Stimulated activated naive CD8-positive, alpha-beta T cell treated with anti-CD3 and anti-CD28 coated beads, Interleukin-15, Interleukin-2, amounts not matched to agents 100 ng/mL and 50 ng/mL, for 24 hours (primary cell): ENCODE data around the gene CCDC196.

ENCODE experiments used
- H3K27ac Mint-ChIP-seq: one replicate; pipeline ENCODE4 v1.8.0; 2021; ENCODE audit warnings: mild to moderate bottlenecking, mixed read lengths
- H3K27me3 Mint-ChIP-seq: one replicate; pipeline ENCODE4 v1.8.0; 2021; ENCODE audit warnings: mixed read lengths
- H3K36me3 Mint-ChIP-seq: one replicate; pipeline ENCODE4 v1.8.0; 2021; ENCODE audit warnings: low read depth, mixed read lengths
- H3K4me1 Mint-ChIP-seq: one replicate; pipeline ENCODE4 v1.8.0; 2021; ENCODE audit warnings: low read depth, mixed read lengths
- H3K4me3 Mint-ChIP-seq: one replicate; pipeline ENCODE4 v1.8.0; 2021; ENCODE audit warnings: mild to moderate bottlenecking, mixed read lengths
- H3K9me3 Mint-ChIP-seq: one replicate; pipeline ENCODE4 v1.8.0; 2021; ENCODE audit warnings: mixed read lengths

CCDC196 gene

DNA sequence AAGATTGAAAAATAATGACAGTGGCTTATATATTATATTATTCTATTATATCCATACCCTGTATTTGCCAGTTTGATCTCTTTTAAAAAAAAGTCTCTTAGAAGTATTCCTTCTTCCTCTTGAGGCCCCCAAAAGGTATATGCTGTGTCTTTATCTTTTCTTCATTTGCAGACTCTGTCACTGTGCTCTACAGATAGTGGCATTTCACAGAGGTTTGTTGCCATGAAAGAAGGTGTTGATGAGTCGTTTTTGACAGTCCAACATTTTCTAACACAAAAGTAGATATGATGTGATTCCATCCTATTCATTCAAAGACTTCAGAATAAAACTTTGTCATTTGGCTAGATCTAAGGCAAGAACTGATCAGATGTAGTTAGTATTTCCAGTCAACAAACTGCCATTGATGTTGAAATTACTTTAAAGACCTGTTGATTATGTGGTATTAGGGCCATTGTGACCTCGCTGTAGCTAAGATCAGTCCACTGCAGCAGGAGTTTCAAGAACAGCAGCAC, at the start of gene CCDC196:
Gene CCDC196, plus strand, starts transcription at position 462 of the 512 bp plus-strand sequence. CDS start 132 bp downstream, outside the sequence.
- no peak within 1 kb of the TSS for H3K4me3 Mint-ChIP-seq
- no peaks in the 10 kb centered on the region for H3K4me1 Mint-ChIP-seq
- H3K27me3 Mint-ChIP-seq: no peaks in the 10 kb centered on the region
- no peaks in the 10 kb centered on the region for H3K9me3 Mint-ChIP-seq
- H3K36me3 Mint-ChIP-seq: no peaks in the 10 kb centered on the region
- H3K27ac Mint-ChIP-seq: no peak within 1 kb of the TSS

GRCh38 chr14:66440801-66441200, 45.4 kb upstream of the CCDC196 start:
- H3K4me3 Mint-ChIP-seq: no peak overlapping the region
- peaks cover 3% of the 10 kb centered on the region for H3K36me3 Mint-ChIP-seq
- no peaks in the 10 kb centered on the region for H3K4me1 Mint-ChIP-seq
- peaks cover 20% of the 10 kb centered on the region for H3K9me3 Mint-ChIP-seq
- H3K27me3 Mint-ChIP-seq: no peaks in the 10 kb centered on the region
- H3K27ac Mint-ChIP-seq: no peak overlapping the region

DNA sequence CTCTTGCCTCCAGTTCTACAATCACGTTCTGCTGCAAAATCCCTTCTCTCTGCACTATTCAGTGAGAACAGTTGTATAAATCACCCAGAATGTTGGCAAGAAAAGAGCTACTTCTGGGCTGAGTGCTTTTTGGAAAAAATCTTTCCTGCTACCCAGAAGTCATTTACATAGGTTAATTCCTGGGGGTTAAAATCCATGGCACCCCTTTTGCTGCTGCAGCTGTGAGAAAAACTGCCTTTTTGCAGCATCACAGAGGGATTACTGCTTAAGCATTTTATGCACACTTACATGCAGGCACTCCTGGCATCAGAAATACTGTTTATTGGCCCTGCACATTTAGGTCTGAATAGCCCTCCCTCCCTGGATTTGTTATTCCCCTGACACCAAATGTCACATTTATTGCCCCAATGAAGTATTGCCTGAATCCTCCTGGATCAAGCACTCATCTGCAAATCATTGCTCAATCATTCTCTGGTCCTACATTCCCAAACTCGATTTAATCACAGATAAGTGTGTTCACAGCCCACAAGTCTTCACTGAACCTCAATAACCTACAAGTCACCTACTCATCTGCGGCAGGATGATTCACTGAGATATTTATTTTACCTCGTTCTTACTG, 43.1 kb upstream of the CCDC196 start:
- H3K9me3 Mint-ChIP-seq: peaks cover 14% of the 10 kb centered on the region
- H3K4me1 Mint-ChIP-seq: no peaks in the 10 kb centered on the region

GRCh38 chr14:66443785-66444184, 42.4 kb upstream of the CCDC196 start:
- H3K27ac Mint-ChIP-seq: no peak overlapping the region
- H3K4me1 Mint-ChIP-seq: no peaks in the 10 kb centered on the region
- peaks cover 11% of the 10 kb centered on the region for H3K9me3 Mint-ChIP-seq

More for the DNA sequence above, 43.1 kb upstream of the CCDC196 start:
- Mint-ChIP-seq H3K27ac (no peak overlapping the region), H3K27me3 (no peaks in the 10 kb centered on the region), H3K4me3 (no peak overlapping the region), H3K36me3 (peaks cover 3% of the 10 kb centered on the region)

DNA sequence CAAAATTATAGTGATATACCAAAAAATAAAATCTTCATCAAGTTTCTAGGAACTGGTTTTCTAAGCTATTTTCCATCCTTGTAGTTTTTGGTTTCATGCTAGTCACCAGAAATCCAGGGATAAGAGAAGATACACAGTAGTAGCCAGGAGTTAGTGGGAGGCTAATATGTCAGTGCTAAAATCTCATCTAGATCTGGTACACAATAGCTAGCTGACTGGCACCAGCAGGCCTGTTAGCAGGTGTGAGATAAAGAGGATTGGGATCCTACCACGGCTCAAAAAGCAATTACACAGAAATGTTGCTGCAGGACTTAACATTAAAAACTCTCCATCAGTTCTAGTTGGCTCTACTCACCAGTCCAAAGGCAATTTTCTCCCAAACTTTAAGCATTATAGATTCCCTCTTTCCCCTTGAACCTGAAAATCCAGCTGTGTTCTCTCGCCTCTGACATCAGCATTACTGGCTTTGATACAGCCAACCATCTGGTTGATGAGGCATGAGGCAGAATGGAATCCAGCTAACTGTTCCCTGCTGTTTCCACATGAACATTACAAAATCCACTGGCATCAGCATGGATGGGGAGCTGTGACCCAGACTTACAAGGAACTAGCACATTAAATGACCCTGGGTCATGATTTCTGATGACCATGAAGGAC, 41.8 kb upstream of the CCDC196 start:
- Mint-ChIP-seq H3K9me3 (peaks cover 9% of the 10 kb centered on the region), H3K4me1 (no peaks in the 10 kb centered on the region), H3K4me3 (no peak overlapping the region), H3K36me3 (no peaks in the 10 kb centered on the region), H3K27ac (no peak overlapping the region), H3K27me3 (no peaks in the 10 kb centered on the region)

More at GRCh38 chr14:66443785-66444184, 42.4 kb upstream of the CCDC196 start:
- peaks cover under 1% of the 10 kb centered on the region for H3K36me3 Mint-ChIP-seq
- H3K4me3 Mint-ChIP-seq: no peak overlapping the region
- H3K27me3 Mint-ChIP-seq: no peaks in the 10 kb centered on the region

DNA sequence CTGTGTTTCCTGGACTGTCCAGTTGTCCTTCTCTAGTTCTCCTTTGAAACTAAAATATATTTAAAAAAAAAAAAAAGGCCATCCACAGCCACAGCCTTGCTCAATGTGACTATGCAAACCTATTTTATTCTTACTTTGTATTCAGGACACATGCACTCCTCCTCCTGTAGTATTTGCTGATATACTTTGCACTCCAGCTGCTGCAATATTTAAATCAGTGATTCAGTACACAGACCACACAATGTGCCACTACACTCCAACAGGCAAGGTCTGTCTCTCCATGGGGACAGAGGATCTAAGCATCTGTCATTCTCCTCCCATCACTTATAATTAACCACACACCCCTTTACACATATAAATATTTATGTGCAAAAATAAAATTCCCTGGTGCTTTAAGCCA, 40.2 kb upstream of the CCDC196 start:
- no peaks in the 10 kb centered on the region for H3K4me1 Mint-ChIP-seq
- no peak overlapping the region for H3K4me3 Mint-ChIP-seq
- no peaks in the 10 kb centered on the region for H3K9me3 Mint-ChIP-seq

GRCh38 chr14:66453469-66453868, 32.7 kb upstream of the CCDC196 start:
- Mint-ChIP-seq H3K4me3 (no peak overlapping the region), H3K36me3 (no peaks in the 10 kb centered on the region), H3K4me1 (no peaks in the 10 kb centered on the region), H3K27me3 (no peaks in the 10 kb centered on the region), H3K27ac (no peak overlapping the region), H3K9me3 (no peaks in the 10 kb centered on the region)

More for the DNA sequence above, 40.2 kb upstream of the CCDC196 start:
- no peak overlapping the region for H3K27ac Mint-ChIP-seq
- H3K27me3 Mint-ChIP-seq: no peaks in the 10 kb centered on the region
- no peaks in the 10 kb centered on the region for H3K36me3 Mint-ChIP-seq

GRCh38 chr14:66459603-66460002, 26.6 kb upstream of the CCDC196 start:
- Mint-ChIP-seq H3K27me3 (no peaks in the 10 kb centered on the region), H3K4me3 (no peak overlapping the region), H3K9me3 (no peaks in the 10 kb centered on the region)

DNA sequence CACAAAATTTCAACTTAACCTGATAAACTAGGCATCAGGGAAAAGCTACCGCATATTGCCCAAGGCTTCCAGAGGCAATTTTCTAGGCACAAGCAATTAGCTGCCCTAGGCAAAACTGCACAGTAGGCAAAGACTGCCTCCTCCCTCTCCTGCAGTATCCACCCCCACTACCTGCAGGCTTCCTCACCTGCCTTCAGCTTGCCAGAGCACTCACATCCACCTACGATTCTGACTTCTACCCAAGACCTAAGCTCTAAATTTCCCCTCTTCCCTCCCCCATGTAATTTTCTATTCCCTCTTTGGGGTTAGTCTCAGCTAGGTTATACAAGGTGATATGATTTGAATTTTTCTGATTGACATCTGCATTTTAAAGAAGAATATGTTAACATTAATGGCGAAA, 21.9 kb upstream of the CCDC196 start:
- Mint-ChIP-seq H3K4me1 (no peaks in the 10 kb centered on the region), H3K36me3 (no peaks in the 10 kb centered on the region), H3K27me3 (no peaks in the 10 kb centered on the region), H3K9me3 (no peaks in the 10 kb centered on the region), H3K27ac (no peak overlapping the region), H3K4me3 (no peak overlapping the region)

More at GRCh38 chr14:66459603-66460002, 26.6 kb upstream of the CCDC196 start:
- Mint-ChIP-seq H3K36me3 (no peaks in the 10 kb centered on the region), H3K4me1 (no peaks in the 10 kb centered on the region), H3K27ac (no peak overlapping the region)

- H3K9me3 Mint-ChIP-seq: peaks cover 16% of the 10 kb centered on the region
- H3K27me3 Mint-ChIP-seq: no peaks in the 10 kb centered on the region
- H3K4me3 Mint-ChIP-seq: no peak overlapping the region
- H3K4me1 Mint-ChIP-seq: no peaks in the 10 kb centered on the region
- H3K27ac Mint-ChIP-seq: no peak overlapping the region
- H3K36me3 Mint-ChIP-seq: peaks cover 8% of the 10 kb centered on the region
These were observed 17.3 kb upstream of the CCDC196 start for GRCh38 chr14:66468778-66469367.

- H3K27me3 Mint-ChIP-seq: no peaks in the 10 kb centered on the region
- no peaks in the 10 kb centered on the region for H3K4me1 Mint-ChIP-seq
These were observed 14.6 kb upstream of the CCDC196 start for GRCh38 chr14:66471584-66471983.

GRCh38 chr14:66472251-66472650, 13.9 kb upstream of the CCDC196 start:
- Mint-ChIP-seq H3K4me1 (no peaks in the 10 kb centered on the region), H3K36me3 (peaks cover 8% of the 10 kb centered on the region), H3K27ac (no peak overlapping the region), H3K9me3 (peaks cover 16% of the 10 kb centered on the region), H3K4me3 (no peak overlapping the region), H3K27me3 (no peaks in the 10 kb centered on the region)

More at GRCh38 chr14:66471584-66471983, 14.6 kb upstream of the CCDC196 start:
- Mint-ChIP-seq H3K27ac (no peak overlapping the region), H3K9me3 (peaks cover 16% of the 10 kb centered on the region), H3K36me3 (peaks cover 8% of the 10 kb centered on the region), H3K4me3 (no peak overlapping the region)

DNA sequence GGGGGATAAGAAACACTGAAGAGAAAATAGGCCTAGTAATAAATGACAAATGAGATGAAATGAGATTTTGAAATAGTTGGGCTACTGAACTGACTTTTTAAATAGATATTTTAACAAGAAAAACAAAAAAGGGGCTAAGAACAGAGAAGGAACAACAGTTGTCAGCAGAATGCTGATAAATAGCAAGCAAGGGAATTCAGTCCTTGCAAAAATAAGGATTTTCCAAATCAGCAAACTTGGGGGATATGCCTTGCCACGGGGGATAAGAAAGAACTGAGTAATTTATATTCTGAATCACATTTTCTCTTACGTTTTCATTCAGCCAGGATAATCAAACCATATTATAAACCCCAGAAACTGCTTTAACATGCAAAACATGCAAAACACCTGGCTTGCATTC, 12.9 kb upstream of the CCDC196 start:
- Mint-ChIP-seq H3K36me3 (peaks cover 8% of the 10 kb centered on the region), H3K27me3 (no peaks in the 10 kb centered on the region), H3K9me3 (peaks cover 16% of the 10 kb centered on the region), H3K4me3 (no peak overlapping the region), H3K27ac (no peak overlapping the region), H3K4me1 (no peaks in the 10 kb centered on the region)

- no peaks in the 10 kb centered on the region for H3K36me3 Mint-ChIP-seq
- no peaks in the 10 kb centered on the region for H3K27me3 Mint-ChIP-seq
- no peak overlapping the region for H3K4me3 Mint-ChIP-seq
- H3K9me3 Mint-ChIP-seq: peaks cover 2% of the 10 kb centered on the region
- no peak overlapping the region for H3K27ac Mint-ChIP-seq
- H3K4me1 Mint-ChIP-seq: no peaks in the 10 kb centered on the region
These were observed 9.2 kb upstream of the CCDC196 start for GRCh38 chr14:66476964-66477363.

GRCh38 chr14:66477567-66477966, 8.6 kb upstream of the CCDC196 start:
- Mint-ChIP-seq H3K36me3 (no peaks in the 10 kb centered on the region), H3K9me3 (no peaks in the 10 kb centered on the region), H3K4me3 (no peak overlapping the region), H3K4me1 (no peaks in the 10 kb centered on the region), H3K27me3 (no peaks in the 10 kb centered on the region), H3K27ac (no peak overlapping the region)
